ENCODE results near the gene PATZ1. TPM values are rescaled to one million over a fixed set of nuclear protein-coding genes. Genes with fewer than 3 reads are reported as not detected.

PATZ1 gene
- total and polyA plus RNA-seq, 9 of the 15 experiments (the other 6 are each of a cell fraction or from before 2014, with no cell fraction given): 0.63 to 7.8 (median 4.2) TPM

DNA sequence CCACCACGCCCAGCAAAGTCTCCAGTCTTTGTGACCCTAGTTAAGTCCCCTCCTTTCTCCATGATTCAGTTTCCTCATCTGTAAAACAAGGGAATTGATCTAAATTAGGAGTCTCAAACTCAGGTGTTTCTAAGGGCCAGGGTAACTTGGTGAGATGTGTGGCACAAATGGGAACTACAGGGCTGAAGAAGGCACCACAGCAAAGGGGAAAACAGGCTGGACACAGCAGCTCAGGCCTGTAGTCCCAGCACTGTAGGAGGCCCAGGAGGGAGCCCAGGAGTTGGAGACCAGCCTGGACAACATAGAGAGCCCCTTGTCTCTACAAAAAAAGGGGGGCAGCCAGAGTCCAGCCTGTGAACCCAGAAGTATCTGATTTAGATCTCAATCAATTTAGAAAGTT is 15.6 kb upstream of the PATZ1 start (continued):
- TF ChIP-seq GABPA (tag; conservative IDR thresholded peaks at IDR 0.05; ENCODE audit: low read depth): no peak
- no peak for TF ChIP-seq SMARCA4 (IDR thresholded peaks at IDR 0.05)
- TF ChIP-seq, protein P1, sequence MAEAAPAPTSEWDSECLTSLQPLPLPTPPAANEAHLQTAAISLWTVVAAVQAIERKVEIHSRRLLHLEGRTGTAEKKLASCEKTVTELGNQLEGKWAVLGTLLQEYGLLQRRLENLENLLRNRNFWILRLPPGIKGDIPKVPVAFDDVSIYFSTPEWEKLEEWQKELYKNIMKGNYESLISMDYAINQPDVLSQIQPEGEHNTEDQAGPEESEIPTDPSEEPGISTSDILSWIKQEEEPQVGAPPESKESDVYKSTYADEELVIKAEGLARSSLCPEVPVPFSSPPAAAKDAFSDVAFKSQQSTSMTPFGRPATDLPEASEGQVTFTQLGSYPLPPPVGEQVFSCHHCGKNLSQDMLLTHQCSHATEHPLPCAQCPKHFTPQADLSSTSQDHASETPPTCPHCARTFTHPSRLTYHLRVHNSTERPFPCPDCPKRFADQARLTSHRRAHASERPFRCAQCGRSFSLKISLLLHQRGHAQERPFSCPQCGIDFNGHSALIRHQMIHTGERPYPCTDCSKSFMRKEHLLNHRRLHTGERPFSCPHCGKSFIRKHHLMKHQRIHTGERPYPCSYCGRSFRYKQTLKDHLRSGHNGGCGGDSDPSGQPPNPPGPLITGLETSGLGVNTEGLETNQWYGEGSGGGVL (CRISPR knock-in tag; IDR thresholded peaks at IDR 0.05): no peak

DNA sequence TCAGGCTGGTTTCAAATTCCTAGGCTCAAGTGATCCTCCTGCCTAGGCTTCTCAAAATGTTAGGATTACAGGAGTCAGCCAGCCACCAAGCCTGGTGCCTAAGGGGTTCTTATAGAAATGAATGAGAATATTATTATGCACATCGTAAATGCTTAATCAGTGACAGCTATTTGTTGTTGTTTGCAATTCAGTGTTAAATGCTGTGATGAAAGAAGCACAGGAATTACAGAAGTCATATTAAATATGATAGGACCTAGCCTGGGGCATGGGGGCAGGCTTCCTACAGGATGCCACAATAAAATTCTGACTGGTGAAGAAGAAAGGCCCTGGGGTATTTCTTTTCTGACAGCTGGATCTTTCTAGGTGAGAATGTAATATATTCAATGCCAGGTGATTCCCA is 13.9 kb upstream of the PATZ1 start:
- no peak for TF ChIP-seq PRPF4 (IDR thresholded peaks at IDR 0.05; ENCODE audit: insufficient read depth, low read depth, low read length, poor library complexity, severe bottlenecking)
- TF ChIP-seq TAF7 (tag; IDR thresholded peaks at IDR 0.05): no peak
- no peak for TF ChIP-seq PHB (CRISPR knock-in tag; IDR thresholded peaks at IDR 0.05)
- no peak for TF ChIP-seq MEIS2 (IDR thresholded peaks at IDR 0.05; ENCODE audit: partially characterized antibody)
- TF ChIP-seq RBM15 (IDR thresholded peaks at IDR 0.05; ENCODE audit: insufficient read depth, low read length): no peak
- TF ChIP-seq TEAD1 (CRISPR knock-in tag; IDR thresholded peaks at IDR 0.05): no peak
- TF ChIP-seq RAD51 (IDR thresholded peaks at IDR 0.05; ENCODE audit: borderline replicate concordance, low read depth): no peak
- no peak for TF ChIP-seq CTBP1 (IDR thresholded peaks at IDR 0.05; ENCODE audit: borderline replicate concordance)
- TF ChIP-seq SMARCA4 (IDR thresholded peaks at IDR 0.05): no peak
- no peak for TF ChIP-seq NFIC (IDR thresholded peaks at IDR 0.05)
- 57% methylated on average over 1 of the region's 1 CpG for WGBS (ENCODE audit: insufficient coverage, low coverage, missing lambda C conversion rate)
- ChIA-PET POLR2A (interaction anchor here (0.7 kb wide), 1 partner anchor 553 kb away, joined by 3 read pairs; no protein-coding TSS in a partner anchor), CTCF (ENCODE audit: low intra/inter-chr PET ratio) (no interaction called here)
- Histone ChIP-seq H3K4me1 (replicated peaks in 1 of 2; ENCODE audit: control insufficient read depth in 2 of 2, insufficient read depth in 2 of 2, low read length in 2 of 2) (no peaks in the 10 kb centered on the region; a peak in 1 of 5 replicates), H3K4me2 (ENCODE audit: insufficient read depth, low read length) (no peak overlapping the region), H3K27ac (ENCODE audit: extremely low read depth, low read depth, low read length) (no peak overlapping the region), H2AFZ (ENCODE audit: low read depth, low read length) (0 out of 2 replicates have a peak overlapping the region, but pooled peaks have one; percentile 23), H4K20me1 (replicated peaks; ENCODE audit: control insufficient read depth, insufficient read depth, low read length) (no peaks in the 10 kb centered on the region), H3K9me3 (replicated peaks; ENCODE audit: control insufficient read depth, insufficient read depth, low read depth, low read length) (no peaks in the 10 kb centered on the region), H3K27me3 (ENCODE audit: control insufficient read depth in 2 of 2, insufficient read depth in 2 of 2, low read length in 2 of 2) (no peaks in the 10 kb centered on the region), H3K36me3 (ENCODE audit: control insufficient read depth, insufficient read depth, low read length) (no peaks in the 10 kb centered on the region), H3K9ac (ENCODE audit: insufficient read depth in 1 of 2, low read depth in 2 of 2, low read length in 2 of 2) (no peak overlapping the region), H3K9me1 (ENCODE audit: control insufficient read depth, insufficient read depth, low read length) (no peaks in the 10 kb centered on the region), H3K4me3 (no peak overlapping the region), H3K79me2 (ENCODE audit: control insufficient read depth, insufficient read depth, low read length) (no peaks in the 10 kb centered on the region)
- intact Hi-C loops (cut with micrococcal nuclease): no loop called here
- ATAC-seq: no peak
- DNase-seq (ENCODE audit: extremely low read depth in 1 of 4, low spot score in 3 of 4): peak in 1 of 4 experiments; percentile 0
- no peak for FAIRE-seq
- no TSS peak for BruUV-seq (replicated peaks)
- in situ Hi-C loops (cut with MboI): no loop called here

Data from K562 (cell line).